Bronchial epithelial cell (primary cell): Measurements from ENCODE around the gene PARP6. TPM values are rescaled to one million over a fixed set of nuclear protein-coding genes. Genes with fewer than 3 reads are reported as not detected.
A peak's percentile ranks its signal among the peaks of the same experiment; 100 is the strongest.

Experiments
- DNase-seq: peaks from one replicate; pipeline ENCODE4 v3.0.0-alpha.2; 2010; ENCODE audit warnings: low read depth
- FAIRE-seq: peaks from 2 replicates; lab custom pipeline; 2011; peaks lifted over from hg19 to GRCh38; lab: Jason Lieb, UNC
- H3K27me3 ChIP-seq: 2 replicates; pipeline ENCODE4 v1.5.1; 2011; ENCODE audit warnings: low read length; ENCODE audit not compliant: control insufficient read depth, insufficient read depth
- H3K36me3 ChIP-seq: 2 replicates; pipeline ENCODE4 v1.5.1; 2011; ENCODE audit warnings: low read length; ENCODE audit not compliant: control insufficient read depth, insufficient read depth
- H3K4me3 ChIP-seq: 2 replicates; pipeline ENCODE4 v1.5.1; 2011; ENCODE audit warnings: mild to moderate bottlenecking, low read depth, low read length, control low read depth
- total RNA-seq: library from RNA; depleted of rRNA; stranded (reverse); fragments of >200 nt; gene quantifications from 2 replicates; pipeline ENCODE4 v1.2.1, GENCODE V29; 2014
- TF ChIP-seq, protein P1 (sequence below): IDR thresholded peaks from 2 replicates; pipeline ENCODE4 v1.5.1; 2011; ENCODE audit warnings: mild to moderate bottlenecking, moderate library complexity, low read length, control low read depth, inconsistent platforms; ENCODE audit not compliant: insufficient read depth, severe bottlenecking

PARP6 gene
- total RNA-seq, 1 donor from 2014 or later = 17.6 TPM

DNA sequence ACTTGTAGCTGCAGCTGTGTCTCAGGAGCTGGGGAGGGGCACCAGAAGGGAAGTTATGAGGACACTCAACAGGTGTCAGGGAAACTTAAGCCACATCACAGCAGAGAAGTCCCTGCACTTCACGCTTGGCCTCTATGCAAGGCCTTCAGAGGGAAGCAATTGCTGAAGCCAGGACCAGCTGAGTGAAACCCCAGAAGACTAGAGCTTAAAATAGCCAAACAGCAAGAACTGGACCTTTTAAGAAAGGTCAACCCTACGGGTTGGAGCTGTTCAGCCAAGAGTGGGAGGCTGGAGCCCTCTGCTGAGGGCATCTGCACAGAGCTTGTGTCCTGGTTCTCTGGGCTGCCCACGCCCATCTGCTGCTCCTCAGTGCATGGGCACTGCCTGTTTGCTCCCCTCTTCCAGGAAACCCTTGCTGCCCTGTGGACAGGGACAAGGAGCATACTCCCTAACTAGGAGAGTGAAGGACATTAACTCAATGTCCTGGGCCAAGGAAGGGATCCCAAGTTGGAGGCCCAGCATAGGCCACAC is 70.9 kb downstream of the PARP6 start:
- Histone ChIP-seq H3K27me3 (no peaks in the 10 kb centered on the region), H3K36me3 (peaks cover 41% of the 10 kb centered on the region), H3K4me3 (no peak overlapping the region)
- no peak for DNase-seq
- no peak for FAIRE-seq
- TF ChIP-seq, protein P1, sequence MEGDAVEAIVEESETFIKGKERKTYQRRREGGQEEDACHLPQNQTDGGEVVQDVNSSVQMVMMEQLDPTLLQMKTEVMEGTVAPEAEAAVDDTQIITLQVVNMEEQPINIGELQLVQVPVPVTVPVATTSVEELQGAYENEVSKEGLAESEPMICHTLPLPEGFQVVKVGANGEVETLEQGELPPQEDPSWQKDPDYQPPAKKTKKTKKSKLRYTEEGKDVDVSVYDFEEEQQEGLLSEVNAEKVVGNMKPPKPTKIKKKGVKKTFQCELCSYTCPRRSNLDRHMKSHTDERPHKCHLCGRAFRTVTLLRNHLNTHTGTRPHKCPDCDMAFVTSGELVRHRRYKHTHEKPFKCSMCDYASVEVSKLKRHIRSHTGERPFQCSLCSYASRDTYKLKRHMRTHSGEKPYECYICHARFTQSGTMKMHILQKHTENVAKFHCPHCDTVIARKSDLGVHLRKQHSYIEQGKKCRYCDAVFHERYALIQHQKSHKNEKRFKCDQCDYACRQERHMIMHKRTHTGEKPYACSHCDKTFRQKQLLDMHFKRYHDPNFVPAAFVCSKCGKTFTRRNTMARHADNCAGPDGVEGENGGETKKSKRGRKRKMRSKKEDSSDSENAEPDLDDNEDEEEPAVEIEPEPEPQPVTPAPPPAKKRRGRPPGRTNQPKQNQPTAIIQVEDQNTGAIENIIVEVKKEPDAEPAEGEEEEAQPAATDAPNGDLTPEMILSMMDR = no peak

DNA sequence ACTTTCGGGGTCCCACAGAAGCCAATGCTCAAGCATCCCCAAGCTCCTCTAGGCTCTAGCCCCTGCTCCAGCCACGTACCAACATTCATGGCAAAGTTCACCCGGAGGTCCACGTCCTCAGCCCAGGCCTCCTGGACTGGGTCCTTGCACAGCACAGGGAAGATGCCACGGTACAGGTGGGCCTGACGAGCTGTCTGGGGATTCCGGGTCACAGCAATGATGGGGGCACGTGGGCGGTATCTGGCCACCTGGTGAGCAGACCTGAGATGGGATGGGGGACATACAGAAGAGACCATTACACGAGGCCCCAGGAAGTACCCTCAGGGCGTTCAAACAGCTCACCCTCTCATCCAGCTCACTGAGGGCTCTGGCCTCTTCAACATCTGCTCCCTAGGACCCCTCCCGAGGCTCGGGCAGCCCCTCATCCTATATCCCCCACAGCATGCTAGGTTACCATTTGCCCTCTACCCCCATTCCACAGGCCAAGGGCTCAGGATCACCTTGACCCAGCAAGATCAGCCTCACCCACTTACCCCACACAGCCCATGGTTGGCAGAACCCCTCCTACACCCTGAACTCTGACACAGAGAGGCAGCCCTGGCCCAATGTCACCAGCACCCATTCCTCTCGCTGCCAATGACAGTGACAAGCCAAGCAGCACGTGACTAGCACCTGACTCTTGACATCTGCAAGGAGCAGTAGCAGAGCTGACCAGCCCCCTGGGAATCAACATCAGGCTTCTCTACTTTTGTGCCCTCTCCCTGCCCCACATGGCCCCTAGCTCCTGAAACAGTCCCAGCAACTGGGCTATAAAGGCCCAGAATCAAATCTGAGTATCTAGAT is 71.7 kb downstream of the PARP6 start:
- TF ChIP-seq, protein P1 = no peak
- no peak for DNase-seq
- H3K36me3 ChIP-seq = peaks cover 36% of the 10 kb centered on the region
- FAIRE-seq = no peak
- H3K27me3 ChIP-seq = no peaks in the 10 kb centered on the region
- no peak overlapping the region for H3K4me3 ChIP-seq

DNA sequence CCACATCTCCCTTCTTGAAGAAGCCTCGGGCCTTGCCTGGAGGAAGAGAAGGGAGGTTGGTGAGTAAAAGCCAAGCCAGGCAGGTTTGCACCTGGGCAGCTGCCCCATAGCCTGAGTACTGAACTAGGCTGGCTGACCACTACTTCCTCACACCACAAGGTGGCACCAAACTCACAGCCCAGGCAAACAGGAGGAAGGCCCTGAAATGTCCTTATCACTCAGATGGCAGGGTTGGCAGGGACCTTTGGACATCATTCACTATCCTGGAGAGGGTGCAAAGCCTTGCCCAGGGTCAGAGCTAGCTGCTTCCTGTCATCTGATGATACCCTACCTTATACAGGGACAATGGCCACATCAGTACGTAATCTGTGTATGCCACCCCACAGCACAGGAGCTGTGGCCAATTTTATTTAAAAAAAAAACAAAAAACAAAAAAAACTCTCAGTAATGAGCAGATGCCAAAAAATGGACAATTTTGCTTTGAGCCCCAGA is 72.6 kb downstream of the PARP6 start:
- Histone ChIP-seq H3K36me3 (peaks cover 32% of the 10 kb centered on the region), H3K27me3 (no peaks in the 10 kb centered on the region), H3K4me3 (no peak overlapping the region)
- FAIRE-seq (peak; percentile 97), DNase-seq (peak; percentile 67)
- TF ChIP-seq, protein P1 = peak; percentile 96

DNA sequence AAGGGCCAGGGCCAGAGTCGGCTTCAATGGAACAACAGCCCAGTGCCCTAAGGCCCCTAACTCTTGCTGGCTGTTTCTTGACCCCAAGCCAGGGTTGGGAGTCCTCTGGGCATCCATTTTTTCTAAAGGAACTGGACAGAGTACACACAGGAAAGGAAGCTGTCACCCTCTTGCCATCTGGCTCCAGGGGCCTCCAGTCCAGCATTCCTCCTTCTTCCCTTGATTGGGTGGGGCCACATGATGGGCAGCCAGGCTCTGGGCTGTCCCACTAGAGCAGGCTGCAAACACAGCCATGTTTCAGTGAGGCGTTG is 73.2 kb downstream of the PARP6 start:
- Histone ChIP-seq H3K4me3 (no peak overlapping the region), H3K36me3 (peaks cover 32% of the 10 kb centered on the region), H3K27me3 (no peaks in the 10 kb centered on the region)
- TF ChIP-seq, protein P1 = no peak
- DNase-seq = no peak
- no peak for FAIRE-seq

DNA sequence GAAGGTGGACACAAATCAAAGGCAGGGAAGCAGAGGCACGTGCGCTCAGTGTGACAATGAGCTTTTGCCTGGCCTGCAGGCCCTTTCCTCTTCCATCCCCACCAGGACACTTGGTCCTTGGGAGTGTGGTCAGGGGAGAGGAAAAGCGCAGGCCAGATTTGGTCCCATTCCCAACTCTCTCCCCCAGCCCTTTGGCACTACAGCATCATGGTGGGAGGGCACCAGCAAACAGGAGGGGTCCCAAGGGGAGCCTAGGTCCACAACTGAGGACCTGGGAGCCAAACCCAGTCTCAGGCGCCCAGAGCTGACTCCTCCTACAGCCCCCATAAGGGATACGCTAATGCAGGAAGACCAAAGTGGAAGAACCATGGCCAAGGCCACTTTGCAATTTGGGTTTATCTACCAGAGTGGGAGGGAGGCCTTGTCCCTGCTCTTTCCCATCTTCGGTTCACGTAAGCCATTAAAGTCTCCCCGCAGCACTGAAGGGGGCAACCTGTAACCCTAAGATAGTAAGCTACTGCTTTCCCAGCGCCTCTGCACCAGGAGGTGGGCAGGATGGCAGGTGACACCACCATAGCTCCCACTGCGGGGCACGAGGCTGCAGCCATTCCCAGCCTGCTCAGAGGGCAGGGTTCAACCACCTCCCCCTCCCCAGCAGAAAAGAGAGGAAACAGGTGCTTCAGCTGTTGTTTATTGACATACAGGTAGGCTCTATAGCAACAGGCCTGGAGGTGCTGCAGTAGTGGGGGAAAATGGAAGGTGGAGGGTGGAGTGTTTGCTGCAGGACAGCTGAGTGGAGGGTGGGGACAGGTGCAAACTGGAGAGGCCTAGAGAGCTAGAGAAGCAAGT is 73.8 kb downstream of the PARP6 start:
- H3K27me3 ChIP-seq = no peaks in the 10 kb centered on the region
- peaks cover 32% of the 10 kb centered on the region for H3K36me3 ChIP-seq
- no peak for DNase-seq
- TF ChIP-seq, protein P1 = no peak
- no peak for FAIRE-seq
- H3K4me3 ChIP-seq = no peak overlapping the region
